Osteoblast (primary cell): Measurements from ENCODE around the gene SCART1. TPM values are rescaled to one million over a fixed set of nuclear protein-coding genes. Genes with fewer than 3 reads are reported as not detected.

Source experiments
- DNase-seq: peaks from one replicate; pipeline ENCODE4 v3.0.0; 2011; ENCODE audit warnings: low spot score, mixed read lengths; ENCODE audit not compliant: insufficient read length; ENCODE audit errors: missing footprints
- H2AFZ ChIP-seq: 2 replicates; pipeline ENCODE4 v1.6.0; 2011; ENCODE audit warnings: mild to moderate bottlenecking, low read length
- H3K27ac ChIP-seq: 2 replicates; pipeline ENCODE4 v1.5.1; 2011; ENCODE audit warnings: mild to moderate bottlenecking, low read depth, low read length, moderate library complexity
- H3K27me3 ChIP-seq: 2 replicates; pipeline ENCODE4 v1.6.0; 2012; ENCODE audit warnings: mild to moderate bottlenecking, control low read depth, inconsistent platforms, low read length, moderate library complexity; ENCODE audit not compliant: insufficient read depth
- H3K36me3 ChIP-seq: 2 replicates; pipeline ENCODE4 v1.5.1; 2011; ENCODE audit warnings: mild to moderate bottlenecking, low read length, control low read depth, moderate library complexity; ENCODE audit not compliant: insufficient read depth
- H3K4me1 ChIP-seq: 2 replicates; pipeline ENCODE4 v1.5.1; 2011; ENCODE audit warnings: mild to moderate bottlenecking, low read length, control low read depth, moderate library complexity; ENCODE audit not compliant: insufficient read depth
- H3K4me2 ChIP-seq: 2 replicates; pipeline ENCODE4 v1.6.0; 2011; ENCODE audit warnings: mild to moderate bottlenecking, low read length; ENCODE audit not compliant: insufficient read depth
- H3K4me3 ChIP-seq: fragments of 200-600 bp; sonication (generic); 3 replicates; pipeline ENCODE4 v1.5.1; 2012; ENCODE audit warnings: mild to moderate bottlenecking, low read length, inconsistent platforms; ENCODE audit not compliant: insufficient read depth
- H3K79me2 ChIP-seq: 2 replicates; pipeline ENCODE4 v1.6.0; 2012; ENCODE audit warnings: mild to moderate bottlenecking, low read length, control low read depth, inconsistent platforms; ENCODE audit not compliant: insufficient read depth
- H3K9me3 ChIP-seq: 2 replicates; pipeline ENCODE4 v1.5.1; 2011; ENCODE audit warnings: low read depth, low read length, control low read depth
- H4K20me1 ChIP-seq: 2 replicates; pipeline ENCODE4 v1.6.0; 2012; ENCODE audit warnings: mild to moderate bottlenecking, low read length, control low read depth; ENCODE audit not compliant: insufficient read depth
- total RNA-seq: library from RNA; depleted of rRNA; stranded (reverse); fragments of >200 nt; gene quantifications from 2 replicates; pipeline ENCODE4 v1.2.3, GENCODE V29; 2012
- TF ChIP-seq, protein P1 (sequence below): IDR thresholded peaks from 2 replicates; pipeline ENCODE4 v1.5.1; 2011; ENCODE audit warnings: mild to moderate bottlenecking, low read depth, low read length, moderate library complexity; ENCODE audit errors: extremely low read depth

The SCART1 gene
- 5.1 and 5.6 TPM in 2 replicates for total RNA-seq

DNA sequence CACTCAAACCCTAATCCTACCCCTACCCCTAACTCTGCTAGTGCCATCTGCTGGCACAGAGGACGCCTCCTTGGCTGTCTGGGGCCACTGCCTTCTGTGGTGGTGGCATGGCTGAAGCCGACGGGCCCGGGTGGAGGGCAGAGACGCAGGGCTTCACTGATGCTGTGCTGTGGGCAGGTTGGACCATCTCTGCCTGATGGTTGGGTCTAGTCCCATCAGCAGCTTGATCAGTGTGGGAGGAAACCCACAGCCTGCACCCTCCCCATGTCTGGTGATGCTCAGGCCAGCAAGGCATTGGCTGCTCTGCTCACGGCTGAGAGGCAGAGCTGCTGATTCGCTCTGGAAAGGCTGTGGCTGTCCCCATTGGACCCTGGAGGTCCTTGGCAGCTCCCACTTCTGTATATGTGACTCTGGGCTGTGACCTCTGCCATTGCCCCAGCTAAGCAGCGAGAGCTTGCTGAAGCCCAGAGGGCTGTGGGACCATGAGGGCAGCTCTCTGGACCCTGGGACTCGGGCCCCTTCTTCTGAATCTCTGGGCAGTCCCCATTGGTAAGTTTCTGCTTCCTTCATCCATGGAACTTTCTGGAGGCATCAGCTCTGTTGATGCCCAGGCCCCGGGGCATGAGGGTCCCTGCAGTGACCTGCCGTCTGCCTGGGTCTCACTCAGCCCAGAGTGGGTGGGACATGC is at the start of gene SCART1:
SCART1 (plus strand) TSS at position 430 of the 688 bp plus-strand sequence; CDS start at position 483, 53 bp downstream.
- H3K27me3 ChIP-seq = no peaks in the 10 kb centered on the region
- DNase-seq = peak; percentile 75
- H3K4me3 ChIP-seq = no peak within 1 kb of the TSS
- no peaks in the 10 kb centered on the region for H3K4me1 ChIP-seq
- H2AFZ ChIP-seq = no peak within 1 kb of the TSS
- H3K9me3 ChIP-seq = no peaks in the 10 kb centered on the region
- no peaks in the 10 kb centered on the region for H3K79me2 ChIP-seq
- no peak within 1 kb of the TSS for H3K27ac ChIP-seq
- TF ChIP-seq, protein P1, sequence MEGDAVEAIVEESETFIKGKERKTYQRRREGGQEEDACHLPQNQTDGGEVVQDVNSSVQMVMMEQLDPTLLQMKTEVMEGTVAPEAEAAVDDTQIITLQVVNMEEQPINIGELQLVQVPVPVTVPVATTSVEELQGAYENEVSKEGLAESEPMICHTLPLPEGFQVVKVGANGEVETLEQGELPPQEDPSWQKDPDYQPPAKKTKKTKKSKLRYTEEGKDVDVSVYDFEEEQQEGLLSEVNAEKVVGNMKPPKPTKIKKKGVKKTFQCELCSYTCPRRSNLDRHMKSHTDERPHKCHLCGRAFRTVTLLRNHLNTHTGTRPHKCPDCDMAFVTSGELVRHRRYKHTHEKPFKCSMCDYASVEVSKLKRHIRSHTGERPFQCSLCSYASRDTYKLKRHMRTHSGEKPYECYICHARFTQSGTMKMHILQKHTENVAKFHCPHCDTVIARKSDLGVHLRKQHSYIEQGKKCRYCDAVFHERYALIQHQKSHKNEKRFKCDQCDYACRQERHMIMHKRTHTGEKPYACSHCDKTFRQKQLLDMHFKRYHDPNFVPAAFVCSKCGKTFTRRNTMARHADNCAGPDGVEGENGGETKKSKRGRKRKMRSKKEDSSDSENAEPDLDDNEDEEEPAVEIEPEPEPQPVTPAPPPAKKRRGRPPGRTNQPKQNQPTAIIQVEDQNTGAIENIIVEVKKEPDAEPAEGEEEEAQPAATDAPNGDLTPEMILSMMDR = no peak
- no peaks in the 10 kb centered on the region for H4K20me1 ChIP-seq
- H3K4me2 ChIP-seq = no peak within 1 kb of the TSS
- H3K36me3 ChIP-seq = no peaks in the 10 kb centered on the region

DNA sequence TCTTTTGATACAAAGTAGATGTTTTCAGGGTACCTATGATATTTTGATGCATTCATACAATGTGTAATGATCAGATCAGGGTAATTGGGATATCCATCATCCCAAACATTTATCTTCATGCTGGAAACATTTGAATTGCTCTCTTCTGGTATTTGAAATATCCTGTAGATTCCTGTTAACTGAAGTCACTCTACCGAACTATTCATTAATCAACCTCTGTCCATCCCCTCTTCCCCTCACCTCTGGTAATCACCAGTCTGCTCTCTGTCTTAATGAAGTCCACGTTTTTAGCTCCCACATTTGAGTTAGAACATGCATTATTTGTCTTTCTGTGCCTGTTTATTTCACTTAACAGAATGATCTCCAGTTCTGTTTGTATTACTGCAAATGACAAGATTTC is 48.5 kb upstream of the SCART1 start:
- Histone ChIP-seq H4K20me1 (peaks cover 19% of the 10 kb centered on the region), H3K9me3 (no peaks in the 10 kb centered on the region), H3K4me2 (peak overlapping the region; percentile 25), H3K79me2 (peaks cover 62% of the 10 kb centered on the region), H3K4me1 (peaks cover 16% of the 10 kb centered on the region), H3K27ac (peak overlapping the region; percentile 24), H3K27me3 (no peaks in the 10 kb centered on the region), H3K4me3 (no peak overlapping the region), H2AFZ (no peak overlapping the region), H3K36me3 (peaks cover 60% of the 10 kb centered on the region)
- DNase-seq = no peak
- TF ChIP-seq, protein P1 = no peak

DNA sequence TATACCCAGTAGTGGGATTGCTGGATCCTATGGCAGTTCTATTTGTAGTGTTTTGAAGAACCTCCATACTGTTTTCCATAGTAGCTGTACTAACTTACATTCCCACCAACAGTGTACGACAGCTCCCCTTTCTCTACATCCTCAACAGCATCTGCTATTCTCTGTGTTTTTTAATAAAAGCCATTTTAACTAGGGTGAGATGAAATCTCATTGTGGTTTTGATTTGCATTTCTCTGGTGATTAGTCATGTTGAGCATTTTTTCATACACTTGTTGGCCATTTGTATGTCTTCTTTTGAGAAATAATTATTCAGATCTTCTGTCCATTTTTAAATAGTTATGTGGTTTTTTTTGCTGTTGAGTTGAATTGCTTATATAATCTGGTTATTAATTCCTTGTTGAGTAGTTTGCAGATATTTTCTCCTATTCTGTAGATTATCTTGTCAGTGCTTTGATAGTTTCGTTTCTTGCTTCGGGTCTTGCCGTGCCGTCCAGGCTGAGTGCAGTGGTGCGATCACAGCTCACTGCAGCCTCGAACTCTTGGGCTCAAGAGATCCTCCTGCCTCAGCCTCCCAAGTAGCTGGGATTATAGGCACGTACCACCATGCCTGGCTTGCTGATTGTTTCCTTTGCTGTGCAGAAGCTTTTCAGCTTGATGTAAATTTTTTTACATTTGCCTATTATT is 47.8 kb upstream of the SCART1 start:
- H3K27me3 ChIP-seq = no peaks in the 10 kb centered on the region
- no peak overlapping the region for H3K4me3 ChIP-seq
- no peak overlapping the region for H2AFZ ChIP-seq
- peaks cover 22% of the 10 kb centered on the region for H4K20me1 ChIP-seq
- no peak for DNase-seq
- no peaks in the 10 kb centered on the region for H3K9me3 ChIP-seq
- TF ChIP-seq, protein P1 = no peak
- H3K4me2 ChIP-seq = peak overlapping the region; percentile 25
- H3K79me2 ChIP-seq = peaks cover 63% of the 10 kb centered on the region
- H3K36me3 ChIP-seq = peaks cover 61% of the 10 kb centered on the region
- H3K4me1 ChIP-seq = peaks cover 16% of the 10 kb centered on the region
- H3K27ac ChIP-seq = peak overlapping the region; percentile 24
